ENCODE data around the gene C20orf96. TPM values are rescaled to one million over a fixed set of nuclear protein-coding genes. Genes with fewer than 3 reads are reported as not detected.

The C20orf96 gene
- total and polyA plus RNA-seq, 4 donors = 0.70 to 2.6 (median 1.7) TPM

- H3K9ac ChIP-seq (ENCODE audit: low read depth in 1 of 2, low read length in 2 of 2) = peak overlapping the region; percentile 24 to 53
- WGBS = 14% methylated on average over 15 of the region's 15 CpGs
- peaks cover 0 to 35% (median 27%) of the 10 kb centered on the region in 4 donors for H3K4me1 ChIP-seq (ENCODE audit: control insufficient read depth in 4 of 4, insufficient read depth in 4 of 4, low read length in 3 of 4)
- no peaks in the 10 kb centered on the region for H3K27me3 ChIP-seq (ENCODE audit: control insufficient read depth in 4 of 4, insufficient read depth in 4 of 4, low read length in 3 of 4)
- H3K36me3 ChIP-seq (ENCODE audit: control insufficient read depth in 4 of 4, insufficient read depth in 3 of 4, low read depth in 1 of 4, low read length in 3 of 4) = peaks cover 0 to 4% (median 0%) of the 10 kb centered on the region in 4 donors
- H3K27ac ChIP-seq (ENCODE audit: low read depth in 1 of 2, low read length in 2 of 2) = peak overlapping the region; percentile 79 to 95
- TF ChIP-seq FOXA2 (IDR thresholded peaks at IDR 0.05) (no peak), EGR1 (IDR thresholded peaks at IDR 0.05; ENCODE audit: low read depth in 2 of 2) (no peak), ZBTB33 (IDR thresholded peaks at IDR 0.05) (no peak), YY1 (IDR thresholded peaks at IDR 0.05) (no peak), REST (IDR thresholded peaks at IDR 0.05) (no peak), RAD21 (IDR thresholded peaks at IDR 0.05) (no peak)
- peak overlapping the region; percentile 85 to 92 (median 85) for H3K4me3 ChIP-seq (ENCODE audit: low read depth in 1 of 3, low read length in 3 of 3)
- DNase-seq (ENCODE audit: low spot score) = no peak
- H3K9me3 ChIP-seq (ENCODE audit: control insufficient read depth in 4 of 4, low read length in 3 of 4) = no peaks in the 10 kb centered on the region
Observed at GRCh38 chr20:298776-299391, 8.3 kb upstream of the C20orf96 start.

- H3K27ac ChIP-seq (ENCODE audit: low read depth in 1 of 2, low read length in 2 of 2) = peak overlapping the region; percentile 79 to 95
- peak overlapping the region; percentile 85 to 92 (median 85) for H3K4me3 ChIP-seq (ENCODE audit: low read depth in 1 of 3, low read length in 3 of 3)
- under 1% methylated on average over 75 of the region's 75 CpGs for WGBS
- H3K9ac ChIP-seq (ENCODE audit: low read depth in 1 of 2, low read length in 2 of 2) = peak overlapping the region; percentile 53 to 83
- no peaks in the 10 kb centered on the region for H3K9me3 ChIP-seq (ENCODE audit: control insufficient read depth in 4 of 4, low read length in 3 of 4)
- no peaks in the 10 kb centered on the region for H3K27me3 ChIP-seq (ENCODE audit: control insufficient read depth in 4 of 4, insufficient read depth in 4 of 4, low read length in 3 of 4)
- peaks cover 0 to 4% (median 0%) of the 10 kb centered on the region in 4 donors for H3K36me3 ChIP-seq (ENCODE audit: control insufficient read depth in 4 of 4, insufficient read depth in 3 of 4, low read depth in 1 of 4, low read length in 3 of 4)
- H3K4me1 ChIP-seq (ENCODE audit: control insufficient read depth in 4 of 4, insufficient read depth in 4 of 4, low read length in 3 of 4) = peaks cover 0 to 35% (median 27%) of the 10 kb centered on the region in 4 donors
- DNase-seq (ENCODE audit: low spot score) = peak; percentile 64
- TF ChIP-seq RAD21 (IDR thresholded peaks at IDR 0.05) (no peak), FOXA2 (IDR thresholded peaks at IDR 0.05) (no peak), RXRA (IDR thresholded peaks at IDR 0.05) (peak in 1 of 2 donors; percentile 17), NR2F2 (IDR thresholded peaks at IDR 0.05) (no peak), SP1 (IDR thresholded peaks at IDR 0.05) (no peak), CTCF (IDR thresholded peaks at IDR 0.05; ENCODE audit: low read depth, low read length, missing input control) (no peak), MAX (IDR thresholded peaks at IDR 0.05) (no peak), FOXA1 (IDR thresholded peaks at IDR 0.05) (no peak), ZBTB33 (IDR thresholded peaks at IDR 0.05) (no peak), JUND (IDR thresholded peaks at IDR 0.05) (no peak), EGR1 (IDR thresholded peaks at IDR 0.05; ENCODE audit: low read depth in 2 of 2) (no peak), TAF1 (conservative IDR thresholded peaks at IDR 0.05) (no peak), GABPA (IDR thresholded peaks at IDR 0.05 in 1 of 2, conservative IDR thresholded peaks at IDR 0.05 in 1 of 2) (no peak), YY1 (IDR thresholded peaks at IDR 0.05) (peak; percentile 64), ATF3 (IDR thresholded peaks at IDR 0.05) (no peak), HNF4G (IDR thresholded peaks at IDR 0.05) (no peak)
Observed at GRCh38 chr20:297925-298775, 7.6 kb upstream of the C20orf96 start.
